Fibroblast of skin of back (primary cell): ENCODE results near the gene UFD1.
A peak's percentile ranks its signal among the peaks of the same experiment; 100 is the strongest.

Source experiments
- DNase-seq: peaks from one replicate; pipeline ENCODE4 v3.0.0-alpha.2; 2013

Gene UFD1

DNA sequence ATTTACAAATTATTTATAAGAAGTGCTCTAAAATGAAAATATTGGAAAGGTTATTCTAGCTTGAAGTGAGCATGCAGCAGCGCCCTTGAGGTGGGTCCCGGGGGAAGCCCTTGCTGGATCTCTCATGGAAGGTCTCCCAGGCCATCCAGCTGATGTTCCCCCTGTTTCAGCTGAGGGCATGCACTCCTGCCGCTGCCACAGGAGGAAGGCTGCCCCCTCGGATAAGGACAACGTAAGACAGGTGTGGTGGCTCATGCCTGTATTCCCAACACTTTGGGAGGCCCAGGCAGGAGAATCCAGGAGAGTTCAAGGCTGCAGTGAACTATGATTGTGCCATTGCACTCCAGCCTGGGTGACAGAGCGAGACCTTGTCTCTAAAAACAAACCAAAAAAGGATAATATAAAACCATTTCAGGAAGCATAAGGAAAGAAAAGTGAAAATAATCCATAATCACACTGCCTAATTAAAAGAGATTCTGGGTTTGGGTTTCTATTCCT, 15.7 kb upstream of the UFD1 start:
- DNase-seq: no peak

DNA sequence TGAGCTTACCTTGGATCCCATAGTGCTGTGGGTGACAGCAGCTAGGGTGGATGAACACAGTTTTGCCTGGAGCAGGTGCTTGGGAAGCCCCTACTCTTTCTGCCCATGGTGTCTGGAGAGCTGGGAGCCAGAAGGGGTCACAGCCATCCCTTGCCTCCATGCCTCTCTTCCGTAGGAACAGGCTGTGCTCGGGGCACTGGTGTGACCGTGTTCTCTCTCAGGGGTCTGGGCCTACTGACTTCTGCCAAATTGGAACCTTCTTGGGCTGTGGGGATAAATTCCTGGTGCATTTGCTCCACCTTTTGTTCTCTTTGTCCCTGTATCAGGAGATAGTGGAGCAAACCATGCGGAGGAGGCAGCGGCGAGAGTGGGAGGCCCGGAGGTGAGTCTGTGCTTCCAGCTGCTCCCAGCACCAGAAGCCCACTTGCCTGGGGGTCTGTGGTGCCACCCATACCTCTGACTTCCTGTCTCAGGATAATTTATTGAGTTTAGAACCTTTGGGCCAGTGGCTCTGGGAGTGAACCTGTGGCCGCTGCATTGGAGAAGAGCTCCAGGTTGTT, 15.1 kb upstream of the UFD1 start:
- DNase-seq: no peak

DNA sequence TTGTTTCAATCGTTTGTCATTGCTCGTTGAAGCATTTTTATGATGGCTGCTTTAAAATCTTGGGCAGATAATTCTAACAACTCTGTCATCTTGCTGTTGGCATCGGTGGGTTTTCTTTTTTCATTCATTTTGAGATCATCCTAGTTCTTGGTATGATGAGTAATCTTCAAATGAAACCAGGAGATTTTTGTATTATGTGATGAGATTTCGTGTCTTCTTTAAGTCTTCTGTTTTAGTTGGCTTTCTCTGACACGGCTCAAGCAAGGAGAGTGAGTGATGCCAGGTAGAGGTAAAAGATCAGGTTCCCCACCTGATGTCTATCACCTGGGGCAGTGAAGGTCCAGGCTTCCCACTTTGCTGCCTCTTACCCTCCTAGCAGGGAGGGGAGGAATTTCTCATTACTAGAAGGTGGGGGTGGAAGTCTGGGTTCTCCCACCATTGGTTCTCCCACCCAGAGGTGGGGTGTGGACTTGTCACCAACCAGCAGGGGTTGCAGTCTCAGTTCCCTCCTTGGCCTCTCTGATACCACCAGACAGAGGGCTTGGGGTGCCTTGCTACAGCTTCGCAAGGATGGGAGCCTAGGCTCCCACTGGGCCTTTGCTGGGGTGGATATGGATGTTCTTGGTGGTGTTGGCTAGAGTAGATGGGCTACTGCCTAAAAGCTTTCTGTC, 13.6 kb upstream of the UFD1 start:
- DNase-seq: no peak

DNA sequence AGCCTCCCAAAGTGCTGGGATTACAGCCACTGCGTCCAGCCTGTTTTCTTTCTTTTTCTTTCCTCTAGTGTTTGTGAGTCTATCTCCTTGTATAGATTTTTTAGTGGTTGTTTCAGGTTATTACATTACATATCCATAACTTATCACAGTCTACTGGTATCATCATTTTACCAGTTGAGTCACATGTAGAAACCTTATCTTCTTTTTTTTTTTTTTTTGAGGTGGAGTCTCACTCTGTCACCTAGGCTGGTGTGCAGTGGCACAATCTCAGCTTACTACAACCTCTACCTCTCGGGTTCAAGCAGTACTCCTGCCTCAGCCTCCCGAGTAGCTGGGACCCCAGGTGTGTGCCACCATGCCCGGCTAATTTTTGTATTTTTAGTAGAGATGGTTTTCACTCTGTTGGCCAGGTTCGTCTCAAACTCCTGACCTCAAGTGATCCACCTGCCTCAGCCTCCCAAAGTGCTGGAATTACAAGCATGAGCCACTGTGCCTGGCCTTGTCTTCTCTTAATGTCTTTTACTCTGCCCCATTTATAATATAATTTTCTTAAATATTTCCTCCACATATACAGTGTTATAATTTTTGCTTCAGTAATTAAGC, 11.7 kb upstream of the UFD1 start:
- no peak for DNase-seq

DNA sequence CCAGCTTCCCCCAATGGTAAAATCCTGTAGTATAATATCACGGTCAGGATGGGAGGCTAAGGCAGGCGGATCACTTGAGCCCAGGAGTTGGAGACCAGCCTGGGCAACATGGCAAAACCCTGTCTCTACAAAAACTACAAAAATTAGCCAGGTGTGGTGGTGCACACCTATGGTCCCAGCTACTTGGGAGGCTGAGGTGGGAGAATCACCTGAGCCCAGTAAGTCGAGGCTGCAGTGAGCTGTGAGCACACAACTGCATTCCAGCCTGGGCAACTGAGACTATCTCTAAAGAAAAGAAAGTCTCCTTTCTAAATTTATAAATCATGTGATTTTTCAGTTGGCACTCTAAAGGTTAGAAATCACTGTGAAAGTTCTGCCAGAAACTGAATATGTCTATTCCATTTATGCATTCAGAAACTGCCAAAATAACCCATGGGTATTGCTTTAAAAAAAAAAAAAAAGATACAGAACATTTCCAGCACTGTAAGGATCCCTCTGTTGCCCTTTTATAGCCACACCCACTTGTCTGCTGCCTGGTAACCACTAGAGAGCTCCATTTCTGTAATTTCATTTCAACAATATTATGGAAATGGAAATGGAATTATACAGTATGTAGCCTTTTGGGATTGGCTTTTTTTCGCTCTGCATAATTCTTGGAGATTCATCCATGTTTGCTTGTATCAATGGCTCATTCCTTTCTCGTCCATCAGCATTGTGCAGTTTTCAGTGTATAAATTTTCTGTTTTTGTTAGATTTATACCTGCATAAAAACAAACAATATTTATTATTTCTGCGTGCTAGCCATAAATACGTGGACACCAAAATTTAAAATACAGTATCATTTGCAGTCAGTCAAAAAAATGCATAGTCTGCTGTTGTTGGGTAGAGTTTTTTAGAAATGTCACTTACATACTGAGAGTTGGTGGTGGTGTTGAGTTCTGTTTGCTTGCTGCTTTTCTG, 10.2 kb upstream of the UFD1 start:
- peak; percentile 37 for DNase-seq

DNA sequence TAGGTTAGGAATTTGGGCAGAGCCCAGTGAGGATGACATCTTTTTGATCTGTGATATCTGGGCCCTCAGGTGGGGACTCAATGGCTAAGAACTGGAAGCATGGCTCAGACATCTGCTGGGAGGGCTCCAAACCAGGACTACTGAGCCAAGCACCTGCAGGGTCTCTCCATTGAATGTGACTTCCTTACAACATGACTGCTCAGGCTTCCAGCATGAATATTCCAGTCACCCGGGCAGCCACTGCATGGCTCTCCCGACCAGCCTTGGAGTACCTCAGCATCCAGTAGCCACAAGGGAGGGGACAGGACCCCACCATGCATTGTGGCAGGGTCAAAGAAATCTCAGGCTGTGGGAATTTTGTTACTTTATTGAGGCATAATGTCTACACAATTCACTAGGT, 9.3 kb upstream of the UFD1 start:
- no peak for DNase-seq

DNA sequence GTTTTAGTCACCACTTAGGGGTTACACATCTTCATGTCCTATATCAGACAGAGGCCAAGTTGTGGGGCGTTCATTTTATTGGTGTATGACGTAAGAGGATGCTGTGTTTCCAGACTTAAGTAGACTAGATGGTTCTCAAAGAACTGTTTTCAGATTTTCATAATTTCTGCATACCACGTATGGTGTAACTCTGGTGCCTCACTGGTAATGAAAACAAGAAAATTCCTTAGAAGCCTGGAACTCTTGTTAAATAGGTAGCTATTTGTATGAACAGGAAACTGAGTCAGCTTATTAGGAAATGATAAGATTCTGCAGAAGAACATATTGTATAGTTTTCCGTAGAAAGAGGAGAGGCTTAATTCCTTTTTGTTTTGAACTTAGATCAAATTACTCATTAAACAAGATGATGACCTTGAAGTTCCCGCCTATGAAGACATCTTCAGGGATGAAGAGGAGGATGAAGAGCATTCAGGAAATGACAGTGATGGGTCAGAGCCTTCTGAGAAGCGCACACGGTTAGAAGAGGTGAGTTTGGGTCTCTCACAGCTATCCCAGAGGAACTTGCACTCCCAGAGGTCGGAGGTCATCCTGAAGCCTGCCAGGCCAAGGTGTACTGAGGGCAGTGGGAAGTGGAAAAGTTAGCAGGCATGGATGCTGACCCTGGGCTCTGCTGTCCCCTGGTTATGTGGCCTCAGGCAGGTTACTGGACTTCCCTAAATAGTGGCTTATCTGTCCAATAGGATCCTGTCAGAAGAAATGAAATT, 4.7 kb upstream of the UFD1 start:
- no peak for DNase-seq

DNA sequence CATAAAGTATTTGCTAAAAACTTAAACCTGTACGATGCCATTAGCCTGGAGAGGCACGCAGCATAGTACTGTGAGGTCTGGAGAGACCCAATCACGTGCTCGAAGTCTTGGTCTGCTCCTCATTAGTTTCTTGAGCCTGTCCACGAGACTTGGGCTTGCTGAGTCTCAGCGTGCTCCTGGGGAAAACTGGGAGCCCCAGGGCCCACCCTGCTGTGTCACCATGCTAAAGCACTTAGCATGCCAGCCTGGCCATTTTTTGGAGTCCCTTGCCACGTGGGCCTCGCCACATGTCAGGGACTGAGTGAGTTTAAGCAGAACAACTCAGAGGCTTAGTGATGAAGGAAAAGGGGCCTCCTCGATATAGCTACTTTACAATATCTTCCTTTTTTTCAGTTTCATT, 3.3 kb upstream of the UFD1 start:
- DNase-seq: no peak

DNA sequence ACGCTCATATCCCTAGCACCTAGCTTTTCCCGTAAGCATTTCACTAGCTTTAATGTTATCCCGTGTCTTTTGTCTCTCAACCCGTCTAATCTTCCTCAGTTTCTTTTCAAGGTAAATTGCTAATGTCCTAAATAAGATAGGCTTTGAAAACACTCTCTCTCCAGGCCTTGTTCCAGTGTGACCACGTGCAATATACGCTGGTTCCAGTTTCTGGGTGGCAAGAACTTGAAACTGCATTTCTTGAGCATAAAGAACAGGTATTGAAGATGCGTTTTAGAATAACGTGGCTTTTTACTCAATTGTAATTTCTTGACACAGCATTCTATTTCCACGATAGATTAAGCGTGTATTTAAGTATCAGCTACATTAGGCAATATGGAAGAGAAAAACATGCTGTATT, 1.8 kb upstream of the UFD1 start:
- no peak for DNase-seq

DNA sequence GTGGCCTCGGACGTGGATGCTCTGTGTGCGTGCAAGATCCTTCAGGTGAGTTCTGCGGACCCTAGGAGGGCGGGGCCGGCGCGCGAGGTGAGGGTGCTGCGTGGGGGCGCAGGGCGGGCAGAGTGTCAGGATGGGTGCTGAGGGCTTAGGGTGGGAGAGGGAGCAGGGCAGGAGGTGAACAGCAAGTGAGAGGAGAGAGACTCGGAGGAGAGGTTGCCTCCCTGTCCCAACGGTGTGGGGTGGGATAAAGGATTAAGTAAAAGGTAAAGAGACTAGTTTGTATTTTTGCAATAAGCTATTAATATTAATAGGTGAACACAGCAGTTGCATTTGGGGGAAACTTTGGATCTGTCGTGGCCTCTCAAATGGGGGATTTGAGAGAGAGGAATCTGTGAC, 1.2 kb upstream of the UFD1 start:
- no peak for DNase-seq

DNA sequence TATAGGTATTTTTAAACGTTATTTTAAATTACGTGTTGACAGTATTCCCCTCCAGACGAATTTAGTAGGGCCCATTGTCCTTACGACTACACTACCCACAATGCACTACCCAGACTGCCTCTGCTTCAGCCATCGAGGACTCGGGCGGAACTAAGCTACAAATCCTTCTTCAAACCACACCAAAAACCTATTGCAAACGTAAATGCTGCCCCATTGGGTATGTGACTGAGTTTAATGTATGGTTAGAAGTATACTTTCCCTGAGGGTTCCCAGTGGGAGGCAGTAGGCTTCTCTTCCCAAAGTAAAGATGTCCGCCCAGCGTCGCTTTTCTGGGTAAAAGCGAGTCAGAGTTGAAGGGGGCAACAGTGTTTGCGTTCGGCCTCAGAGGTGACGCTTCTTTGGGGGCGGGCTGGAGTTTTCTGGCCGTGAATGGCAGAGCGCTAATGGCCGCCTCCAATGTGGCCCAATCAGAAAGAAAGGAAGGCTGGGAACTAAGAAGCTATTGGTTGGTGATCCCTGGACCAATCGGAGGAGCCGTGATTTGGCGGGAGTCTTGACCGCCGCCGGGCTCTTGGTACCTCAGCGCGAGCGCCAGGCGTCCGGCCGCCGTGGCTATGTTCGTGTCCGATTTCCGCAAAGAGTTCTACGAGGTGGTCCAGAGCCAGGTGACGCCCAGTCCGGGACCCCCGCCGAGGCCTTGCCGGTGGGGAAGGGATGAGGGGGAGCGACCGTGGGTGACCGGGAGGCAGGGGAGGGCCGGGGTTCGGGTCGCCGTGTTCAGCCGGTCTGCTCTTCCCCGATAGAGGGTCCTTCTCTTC, 571 bp upstream of the UFD1 start, which contains the start of gene CDC45:
CDC45 (plus strand) TSS at position 566 of the 818 bp plus-strand sequence; CDS start at position 615, 49 bp downstream.
- peak; percentile 99 for DNase-seq

DNA sequence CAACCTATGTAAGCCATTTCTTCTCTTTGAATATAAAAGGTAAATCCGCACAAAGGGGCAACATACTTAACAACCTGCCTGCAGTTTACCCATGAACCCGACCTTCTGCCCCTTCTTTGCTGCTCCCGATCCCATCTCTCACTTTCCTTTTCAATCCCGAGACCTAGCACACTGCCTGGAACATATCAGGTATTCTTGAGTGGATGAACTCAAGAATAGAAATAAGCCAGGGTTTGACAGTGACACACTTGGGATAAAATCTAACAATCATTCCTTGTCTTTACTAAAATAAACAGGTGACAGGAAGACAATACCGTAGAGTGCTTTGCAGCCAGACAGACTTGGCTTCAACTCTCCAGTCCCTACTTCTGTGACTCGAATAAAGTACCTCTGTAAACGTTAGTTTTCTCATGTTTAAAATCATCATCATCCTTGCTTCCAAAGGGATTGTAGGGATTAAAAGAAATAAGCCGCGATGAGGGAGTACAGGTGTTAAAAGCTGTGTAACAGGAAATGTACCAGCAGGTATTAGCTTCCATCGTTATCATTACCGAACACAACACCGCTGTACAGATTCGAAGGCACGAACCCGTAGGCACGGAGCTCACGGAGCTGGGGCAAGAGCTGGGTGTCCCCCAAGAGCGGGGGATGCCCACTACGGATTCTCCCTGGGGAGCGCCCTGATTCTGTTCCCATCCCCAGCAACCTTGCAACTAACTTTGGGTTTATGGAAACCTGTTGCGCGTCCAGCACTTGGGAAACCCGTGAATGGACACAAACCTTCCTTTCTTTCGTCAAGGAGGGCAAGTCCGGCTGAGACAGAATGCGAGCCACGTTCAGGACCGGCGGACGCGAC, 720 bp downstream of the UFD1 start:
- DNase-seq: peak; percentile 6

DNA sequence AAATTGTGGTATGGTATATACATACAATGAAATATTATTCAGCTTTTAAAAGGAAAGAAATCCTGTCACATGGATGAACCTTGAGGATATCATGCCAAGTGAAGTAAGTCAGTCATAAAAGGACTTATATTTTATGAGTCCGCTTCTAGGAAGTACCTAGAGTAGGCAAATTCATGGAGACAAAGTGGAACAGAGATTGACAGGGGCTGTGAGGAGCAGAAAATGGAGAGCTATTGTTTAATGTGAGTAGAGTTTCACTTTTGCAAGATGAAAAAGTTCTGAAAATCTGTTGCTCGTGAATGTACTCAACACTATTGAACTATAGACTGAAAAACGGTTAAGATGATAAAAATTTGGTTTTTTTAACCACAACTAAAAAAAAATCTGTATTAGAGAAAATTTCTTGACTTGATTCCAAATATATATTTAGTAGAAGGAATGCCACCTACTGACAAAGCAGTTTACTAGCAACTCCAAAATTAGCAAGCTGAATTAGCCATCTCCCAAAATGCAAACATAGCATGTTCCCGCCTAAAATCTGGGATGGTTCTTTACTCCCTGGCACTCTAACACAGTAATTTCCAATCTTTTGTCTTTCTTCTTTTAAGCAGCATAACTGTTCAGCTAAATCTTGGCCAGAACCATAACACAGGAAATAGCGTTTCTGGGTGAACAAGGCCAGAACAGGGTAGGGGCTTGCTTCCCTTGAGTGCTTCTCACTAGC, 1.5 kb downstream of the UFD1 start:
- peak; percentile 9 for DNase-seq

DNA sequence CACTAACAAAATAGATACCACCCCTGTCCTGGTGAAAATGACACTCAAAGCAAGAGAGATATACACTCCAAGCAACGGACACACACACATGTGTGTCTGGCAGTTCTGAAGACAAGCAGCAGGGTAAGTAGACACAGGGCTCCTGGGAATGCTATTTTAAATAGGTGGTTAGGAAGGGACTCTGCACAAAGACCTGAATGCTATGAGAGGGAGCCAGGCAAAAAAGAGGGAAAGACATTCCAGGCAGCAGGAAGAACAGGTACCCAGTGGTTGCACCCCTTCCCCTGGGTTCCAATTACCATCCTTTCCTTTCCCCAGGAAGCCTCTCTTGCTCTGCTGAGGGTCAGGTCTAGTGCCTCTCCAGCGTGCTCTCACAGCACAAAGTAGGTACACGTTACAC, 3.0 kb downstream of the UFD1 start:
- no peak for DNase-seq

DNA sequence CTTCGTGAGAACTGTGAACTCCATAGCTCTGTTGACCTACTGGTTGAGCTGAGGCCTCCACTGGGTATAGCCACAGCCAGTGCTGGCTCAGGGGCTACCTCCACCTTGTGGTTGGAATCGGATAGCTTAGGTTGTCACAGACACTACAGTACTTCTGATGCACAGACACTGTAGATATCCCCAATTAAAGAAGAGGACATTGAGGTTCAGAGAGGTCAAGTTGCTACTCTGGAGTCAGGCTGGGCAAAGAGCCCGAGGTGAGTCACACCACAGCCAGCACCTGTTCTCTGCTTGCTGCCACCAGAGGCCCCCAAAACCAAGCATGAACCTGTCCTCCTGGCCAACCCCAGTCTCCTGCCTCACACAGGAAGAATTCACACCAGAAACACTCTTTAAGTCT, 5.4 kb downstream of the UFD1 start:
- no peak for DNase-seq

DNA sequence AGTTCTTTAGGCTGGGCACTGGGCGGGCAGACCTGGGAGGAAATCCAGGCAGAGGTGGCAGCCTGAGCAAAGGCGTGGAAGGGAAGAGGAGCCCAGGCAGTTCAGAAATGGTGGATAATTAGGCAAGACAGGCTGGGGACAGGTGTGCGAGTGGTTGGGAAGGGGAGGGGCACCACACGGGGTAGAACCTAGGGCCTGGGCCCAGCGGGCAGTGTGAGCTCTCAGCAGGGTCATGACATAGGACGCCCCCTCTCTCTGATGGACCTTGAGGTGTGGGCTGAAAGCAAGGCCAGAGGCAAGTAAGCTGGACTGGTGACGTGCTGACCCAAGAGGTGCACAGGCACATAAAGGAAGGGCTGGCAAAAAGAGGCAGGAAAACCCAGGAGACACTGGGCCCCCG, 6.8 kb downstream of the UFD1 start:
- no peak for DNase-seq

DNA sequence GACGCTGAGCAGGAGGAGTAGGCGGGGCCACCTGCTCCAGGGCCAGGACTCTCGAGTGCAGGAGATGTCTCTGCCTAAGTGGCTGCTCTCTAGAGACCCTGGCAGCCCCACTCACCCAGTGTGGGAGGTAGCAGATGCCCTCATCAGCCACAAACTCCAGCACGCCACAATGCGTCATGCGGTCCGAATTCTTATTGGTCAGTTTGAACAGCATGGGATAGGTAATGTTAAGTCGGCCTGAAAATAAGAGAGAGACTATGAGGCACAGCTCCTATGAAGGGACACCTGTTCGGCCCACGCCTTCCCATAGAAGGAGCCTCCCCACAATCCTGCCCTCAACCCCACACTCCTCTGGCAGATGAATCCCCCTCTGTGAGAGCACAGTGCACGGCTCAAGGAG, 7.4 kb downstream of the UFD1 start:
- no peak for DNase-seq

DNA sequence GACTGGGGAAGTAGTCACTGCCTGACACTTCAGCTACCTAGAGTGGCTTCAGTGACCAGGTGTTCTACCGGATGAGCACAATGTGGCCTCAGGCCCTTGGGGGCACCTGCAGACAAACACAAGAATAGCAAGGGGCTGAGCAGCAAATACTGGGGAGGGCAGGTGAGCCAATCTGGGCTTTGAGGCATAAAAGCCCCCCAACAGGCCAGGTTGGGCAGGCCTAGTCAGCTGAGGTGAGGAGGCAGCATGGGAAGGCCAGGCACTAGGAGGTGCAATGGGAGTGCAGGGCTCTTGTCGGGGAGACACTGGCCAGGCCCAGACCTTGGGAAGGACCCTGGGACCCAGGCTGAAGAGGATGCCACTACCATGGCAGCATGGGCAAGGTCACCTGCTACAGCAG, 9.0 kb downstream of the UFD1 start:
- DNase-seq: no peak

DNA sequence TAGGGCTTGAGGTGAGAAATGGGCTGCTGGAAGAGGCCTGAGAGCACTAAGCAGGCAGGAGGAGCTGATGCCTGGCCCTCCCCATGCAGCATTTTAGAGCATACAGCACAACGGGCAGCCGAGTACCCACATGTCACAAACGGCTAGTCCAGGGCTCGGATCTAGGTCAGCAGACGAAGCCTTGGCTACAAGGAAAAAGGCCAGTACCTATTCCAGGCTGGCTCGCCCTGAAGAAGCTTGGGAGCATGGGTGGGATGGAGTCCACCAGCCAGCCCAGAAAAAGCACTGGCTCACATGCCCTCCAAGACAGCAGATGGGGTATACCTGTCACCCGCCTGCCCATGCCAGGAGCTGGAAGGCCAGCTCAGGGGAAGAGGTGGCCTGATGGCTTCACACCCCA, 9.6 kb downstream of the UFD1 start:
- DNase-seq: no peak

DNA sequence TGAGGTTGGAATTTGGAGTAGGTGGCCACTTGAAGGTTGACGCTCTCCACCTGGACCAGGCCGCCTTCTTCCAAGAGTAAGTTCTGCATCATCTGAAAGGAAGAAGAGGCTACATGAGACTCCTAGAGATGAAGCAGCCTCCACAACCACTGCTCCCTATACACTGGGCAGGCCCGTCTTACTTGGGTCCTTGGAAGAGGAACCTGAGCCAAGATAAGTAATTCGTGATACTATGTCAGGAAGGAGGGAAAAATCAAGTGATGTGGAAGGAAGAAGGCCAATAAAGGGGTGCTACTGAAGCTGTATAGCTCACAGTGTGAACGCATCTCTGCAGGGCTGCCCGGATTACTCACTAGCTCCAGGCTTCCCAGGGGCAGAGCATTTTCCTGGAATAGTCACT, 11.1 kb downstream of the UFD1 start:
- DNase-seq: no peak
